BE2C (cell line): ENCODE measurements around the gene CEP83.

Experiments
- DNase-seq: peaks from one replicate; pipeline ENCODE4 v3.0.0-alpha.2; 2020
- H3K27me3 ChIP-seq: fragments of 250-450 bp; sonication (Bioruptor Pico); 2 replicates; pipeline ENCODE4 v1.5.1; 2020; ENCODE audit warnings: mild to moderate bottlenecking
- H3K36me3 ChIP-seq: fragments of 250-450 bp; sonication (Bioruptor Pico); 2 replicates; pipeline ENCODE4 v1.5.1; 2020; ENCODE audit warnings: mild to moderate bottlenecking
- H3K4me1 ChIP-seq: fragments of 250-450 bp; sonication (Bioruptor Pico); 2 replicates; pipeline ENCODE4 v1.5.1; 2020
- H3K4me3 ChIP-seq: 2 replicates; pipeline ENCODE4 v1.5.1; 2011; ENCODE audit warnings: low read depth, low read length
- H3K9me3 ChIP-seq: fragments of 250-450 bp; sonication (Bioruptor Pico); 2 replicates; pipeline ENCODE4 v1.5.1; 2020
- TF ChIP-seq, protein P1 (sequence below): IDR thresholded peaks from 2 replicates; pipeline ENCODE4 v1.5.1; 2012; ENCODE audit warnings: mild to moderate bottlenecking, low read depth, low read length

The CEP83 gene

DNA sequence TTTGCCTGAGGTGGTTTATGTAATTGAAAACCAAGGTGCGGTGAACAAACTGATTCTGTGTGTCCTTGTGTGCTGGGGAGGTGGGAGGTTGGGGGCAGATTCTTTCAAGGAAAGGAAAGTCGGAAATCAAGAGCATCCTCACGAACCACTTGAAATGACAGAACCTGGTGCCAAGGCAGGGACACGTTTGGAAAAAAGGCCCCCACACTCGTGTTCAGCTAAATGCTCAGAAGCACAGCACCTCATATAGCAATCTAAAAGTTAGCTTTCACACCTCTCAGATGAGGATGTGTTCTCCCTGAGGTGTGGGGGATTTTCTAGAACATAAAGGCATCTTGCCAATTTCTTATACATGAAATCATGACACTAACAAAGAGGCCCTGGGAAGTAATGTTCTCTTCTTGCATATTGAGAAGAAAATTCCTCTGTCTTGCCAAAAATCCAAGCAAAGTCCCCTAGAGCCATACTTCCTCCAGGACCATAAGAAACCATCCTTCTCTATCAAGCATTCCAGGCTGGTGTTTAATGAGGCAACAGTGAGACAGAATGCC lies 191.7 kb downstream of the CEP83 start:
- no peak for DNase-seq
- Histone ChIP-seq H3K36me3 (no peaks in the 10 kb centered on the region), H3K27me3 (no peaks in the 10 kb centered on the region), H3K4me1 (peaks cover 16% of the 10 kb centered on the region), H3K4me3 (no peak overlapping the region), H3K9me3 (no peaks in the 10 kb centered on the region)
- TF ChIP-seq, protein P1, sequence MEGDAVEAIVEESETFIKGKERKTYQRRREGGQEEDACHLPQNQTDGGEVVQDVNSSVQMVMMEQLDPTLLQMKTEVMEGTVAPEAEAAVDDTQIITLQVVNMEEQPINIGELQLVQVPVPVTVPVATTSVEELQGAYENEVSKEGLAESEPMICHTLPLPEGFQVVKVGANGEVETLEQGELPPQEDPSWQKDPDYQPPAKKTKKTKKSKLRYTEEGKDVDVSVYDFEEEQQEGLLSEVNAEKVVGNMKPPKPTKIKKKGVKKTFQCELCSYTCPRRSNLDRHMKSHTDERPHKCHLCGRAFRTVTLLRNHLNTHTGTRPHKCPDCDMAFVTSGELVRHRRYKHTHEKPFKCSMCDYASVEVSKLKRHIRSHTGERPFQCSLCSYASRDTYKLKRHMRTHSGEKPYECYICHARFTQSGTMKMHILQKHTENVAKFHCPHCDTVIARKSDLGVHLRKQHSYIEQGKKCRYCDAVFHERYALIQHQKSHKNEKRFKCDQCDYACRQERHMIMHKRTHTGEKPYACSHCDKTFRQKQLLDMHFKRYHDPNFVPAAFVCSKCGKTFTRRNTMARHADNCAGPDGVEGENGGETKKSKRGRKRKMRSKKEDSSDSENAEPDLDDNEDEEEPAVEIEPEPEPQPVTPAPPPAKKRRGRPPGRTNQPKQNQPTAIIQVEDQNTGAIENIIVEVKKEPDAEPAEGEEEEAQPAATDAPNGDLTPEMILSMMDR = no peak

DNA sequence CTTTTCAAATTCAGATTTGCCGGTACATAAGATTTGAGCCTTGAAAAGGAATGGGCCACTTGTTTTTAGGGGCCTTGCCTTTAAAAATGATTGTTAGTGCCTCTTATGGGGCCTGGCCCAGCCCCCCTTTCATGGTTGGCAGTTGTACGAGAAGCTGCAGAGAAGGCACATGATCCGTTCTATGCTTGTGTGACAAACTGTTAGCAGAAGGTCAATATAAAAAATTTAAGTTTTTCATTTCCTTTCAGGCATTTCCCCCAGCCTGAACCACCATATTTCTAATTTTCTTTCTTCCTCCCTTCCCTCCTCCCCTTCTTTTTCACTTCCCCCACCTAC lies 192.2 kb downstream of the CEP83 start:
- TF ChIP-seq, protein P1 = no peak
- DNase-seq = no peak
- Histone ChIP-seq H3K27me3 (no peaks in the 10 kb centered on the region), H3K9me3 (no peaks in the 10 kb centered on the region), H3K4me3 (no peak overlapping the region), H3K36me3 (no peaks in the 10 kb centered on the region), H3K4me1 (peaks cover 16% of the 10 kb centered on the region)

DNA sequence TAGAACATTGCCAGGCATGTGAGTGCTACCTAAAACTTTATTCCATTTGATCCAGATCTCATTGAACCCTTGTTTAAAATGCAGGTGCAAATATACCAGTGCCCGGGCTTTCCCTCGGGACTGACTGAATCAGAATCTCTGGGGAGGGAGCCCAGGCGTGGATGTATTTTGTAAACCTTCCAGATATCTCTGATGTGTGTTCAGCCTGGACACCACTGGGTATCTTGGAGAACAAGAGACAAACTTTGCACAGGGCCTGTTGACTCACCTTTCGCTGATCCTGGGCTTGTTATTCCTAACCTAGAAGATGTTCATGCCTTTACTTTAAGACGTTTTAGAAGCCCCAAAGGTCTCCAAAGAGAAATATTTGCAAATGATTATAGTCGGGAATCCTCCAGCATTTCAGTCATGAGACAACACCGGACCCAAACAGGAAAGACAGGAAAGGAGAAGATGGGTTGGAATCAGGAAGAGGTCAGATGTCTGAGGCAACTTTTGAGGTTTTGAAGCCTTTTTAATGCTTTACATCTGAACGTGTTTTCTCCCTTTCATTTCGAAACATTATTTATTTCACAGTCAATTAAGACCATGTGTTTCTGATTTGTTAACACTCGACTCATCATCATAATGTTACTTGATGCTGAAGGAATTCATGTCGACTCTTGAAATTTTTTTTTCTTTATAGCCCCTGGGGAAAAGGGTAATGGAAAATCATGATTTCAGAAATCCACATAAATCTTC lies 192.7 kb downstream of the CEP83 start:
- H3K27me3 ChIP-seq = no peaks in the 10 kb centered on the region
- H3K4me3 ChIP-seq = no peak overlapping the region
- no peaks in the 10 kb centered on the region for H3K9me3 ChIP-seq
- H3K4me1 ChIP-seq = peaks cover 16% of the 10 kb centered on the region
- DNase-seq = no peak
- TF ChIP-seq, protein P1 = no peak
- no peaks in the 10 kb centered on the region for H3K36me3 ChIP-seq

DNA sequence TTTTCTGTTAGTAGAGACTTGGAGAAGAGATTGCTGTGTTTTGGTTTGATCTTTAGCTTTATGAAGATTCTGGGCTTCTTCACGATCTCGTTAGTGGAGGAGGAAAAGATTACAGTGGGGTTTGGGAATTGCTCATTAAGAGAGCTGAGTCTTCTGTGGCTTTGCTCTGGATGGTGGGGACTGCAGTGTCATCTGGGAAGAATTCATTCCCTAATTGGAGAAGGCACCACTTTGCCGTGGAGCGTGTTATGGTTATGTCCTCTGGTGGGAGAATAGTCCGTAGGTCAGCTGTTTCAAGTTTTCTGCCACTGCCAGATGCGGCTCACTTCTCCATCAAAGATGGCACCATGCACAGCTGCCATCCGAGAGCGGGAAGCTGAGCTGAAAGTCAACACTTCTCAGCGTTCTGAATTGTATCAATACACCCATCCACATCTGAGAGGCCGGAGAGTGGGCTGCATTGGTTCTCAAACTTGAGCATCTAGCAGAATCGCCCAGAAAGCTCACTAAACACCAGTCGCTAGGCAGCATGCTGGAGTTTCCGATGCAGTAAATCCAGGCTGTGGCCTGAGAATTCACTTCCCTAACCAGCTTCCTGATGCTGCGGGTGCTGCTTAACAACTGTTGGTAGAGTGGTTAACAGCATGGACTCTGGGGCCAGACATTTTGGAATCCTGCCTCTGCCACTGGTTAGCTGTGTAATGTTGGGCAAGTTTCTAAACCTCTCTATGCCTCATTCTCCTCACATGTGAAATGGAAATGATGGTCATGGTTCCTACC lies 193.5 kb downstream of the CEP83 start:
- Histone ChIP-seq H3K9me3 (no peaks in the 10 kb centered on the region), H3K36me3 (no peaks in the 10 kb centered on the region), H3K27me3 (no peaks in the 10 kb centered on the region), H3K4me1 (peaks cover 21% of the 10 kb centered on the region), H3K4me3 (no peak overlapping the region)
- no peak for DNase-seq
- TF ChIP-seq, protein P1 = no peak

DNA sequence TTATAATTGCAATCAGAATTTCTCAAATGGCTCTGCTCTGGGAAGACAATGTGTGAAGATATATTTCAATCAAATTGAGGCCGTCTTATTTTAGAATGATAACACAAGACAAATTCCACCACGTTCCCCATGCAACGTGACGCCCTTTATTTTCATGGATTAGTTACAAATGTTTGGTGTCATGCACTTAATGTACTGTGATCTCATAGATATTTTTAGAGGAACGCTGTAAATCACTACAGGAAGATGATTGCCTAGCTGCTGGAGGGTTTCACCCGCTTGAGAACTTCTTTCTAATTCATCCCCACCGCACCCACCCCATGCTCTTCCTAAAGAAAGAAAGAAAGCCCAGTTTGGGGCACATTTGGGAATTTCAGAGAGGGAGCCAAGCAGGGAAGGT lies 194.1 kb downstream of the CEP83 start:
- H3K4me1 ChIP-seq = peaks cover 24% of the 10 kb centered on the region
- H3K4me3 ChIP-seq = no peak overlapping the region
- no peak for DNase-seq

More for the DNA sequence above, 194.1 kb downstream of the CEP83 start:
- no peaks in the 10 kb centered on the region for H3K27me3 ChIP-seq
- TF ChIP-seq, protein P1 = no peak
- no peaks in the 10 kb centered on the region for H3K9me3 ChIP-seq
- no peaks in the 10 kb centered on the region for H3K36me3 ChIP-seq
